GM18526 (cell line): ENCODE data around the gene SACM1L.

Source experiments
- POLR2A ChIP-seq: IDR thresholded peaks from 3 replicates; pipeline ENCODE4 v1.6.1; 2011; ENCODE audit not compliant: insufficient read length; ENCODE audit errors: extremely low read depth

SACM1L gene

GRCh38 chr3:45794177-45794560, 105.0 kb downstream of the SACM1L start:
- TF ChIP-seq POLR2A: no peak

- no peak for TF ChIP-seq POLR2A
These were observed 105.5 kb downstream of the SACM1L start for GRCh38 chr3:45794660-45795059.
